Measurements from ENCODE around the gene THSD4.

DNA sequence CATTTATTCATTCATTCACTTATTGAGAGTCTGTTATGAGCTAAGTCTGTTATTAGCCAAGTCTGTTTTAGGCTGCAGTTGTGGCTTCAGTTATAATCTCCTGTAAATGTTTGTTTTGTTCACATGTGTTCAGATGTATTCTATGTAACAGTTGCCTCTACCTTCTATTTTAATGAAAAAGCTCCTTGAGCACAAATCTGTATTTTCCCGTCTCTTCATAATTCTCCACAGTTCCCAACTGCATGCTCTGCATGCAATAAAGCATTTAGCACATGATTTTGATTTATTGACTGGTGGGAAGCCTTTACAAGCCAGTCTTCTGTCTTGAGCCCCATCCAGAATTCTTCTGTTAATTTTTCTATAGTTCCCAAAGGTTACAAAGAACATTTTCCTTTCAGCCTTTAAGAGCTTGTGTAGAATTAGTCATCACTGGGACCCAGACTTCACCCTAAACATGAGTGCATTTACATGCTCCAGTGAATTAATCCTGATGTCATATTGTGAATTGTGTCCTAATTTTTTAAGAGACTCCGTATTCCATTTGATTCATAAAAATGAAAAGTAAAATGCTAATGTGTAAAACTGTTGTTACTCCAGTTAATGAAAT lies 572.7 kb downstream of the THSD4 start:
- no peak for TF ChIP-seq POLR2AphosphoS5 (IDR thresholded peaks at IDR 0.05; ENCODE audit: borderline replicate concordance, low read depth, low read length)
- no peak for TF ChIP-seq EZH2 (IDR thresholded peaks at IDR 0.05)
- no peak for TF ChIP-seq FOXP2 (optimal IDR thresholded peaks at IDR 0.05; ENCODE audit: control extremely low read depth, extremely low read length, insufficient read depth)

Measured in SK-N-MC (cell line).